NT2/D1 (cell line): ENCODE results near the gene ZNF260.

ENCODE experiments used
- DNase-seq: peaks from one replicate; pipeline ENCODE4 v3.0.0-alpha.2; 2011; ENCODE audit warnings: low read depth, low spot score
- H3K27me3 ChIP-seq: 2 replicates; pipeline ENCODE4 v1.6.0; 2011; ENCODE audit warnings: mild to moderate bottlenecking; ENCODE audit not compliant: insufficient read length, insufficient read depth
- H3K36me3 ChIP-seq: 2 replicates; pipeline ENCODE4 v1.6.1; 2011; ENCODE audit warnings: mild to moderate bottlenecking, low read length, mixed read lengths; ENCODE audit not compliant: insufficient read depth, insufficient read length
- H3K4me1 ChIP-seq: 2 replicates; pipeline ENCODE4 v1.5.1; 2011; ENCODE audit not compliant: insufficient read depth, insufficient read length
- H3K4me3 ChIP-seq: 2 replicates; pipeline ENCODE4 v1.5.1; 2011; ENCODE audit warnings: low read depth; ENCODE audit not compliant: insufficient read length
- H3K9ac ChIP-seq: 2 replicates; pipeline ENCODE4 v1.6.0; 2011; ENCODE audit warnings: low read depth; ENCODE audit not compliant: insufficient read length
- H3K9me3 ChIP-seq: 2 replicates; pipeline ENCODE4 v1.5.1; 2011; ENCODE audit warnings: mild to moderate bottlenecking, low read length; ENCODE audit not compliant: insufficient read depth
- SUZ12 ChIP-seq: IDR thresholded peaks from 2 replicates; pipeline ENCODE4 v1.6.1; 2011; ENCODE audit not compliant: insufficient read length, insufficient read depth; ENCODE audit errors: extremely low read depth
- YY1 ChIP-seq: IDR thresholded peaks from 2 replicates; pipeline ENCODE4 v1.6.1; 2011; ENCODE audit not compliant: insufficient read length, insufficient read depth
- ZNF274 ChIP-seq: IDR thresholded peaks from 2 replicates; pipeline ENCODE4 v1.6.1; 2011; ENCODE audit warnings: mild to moderate bottlenecking, low read depth, low read length

ZNF260 gene

DNA sequence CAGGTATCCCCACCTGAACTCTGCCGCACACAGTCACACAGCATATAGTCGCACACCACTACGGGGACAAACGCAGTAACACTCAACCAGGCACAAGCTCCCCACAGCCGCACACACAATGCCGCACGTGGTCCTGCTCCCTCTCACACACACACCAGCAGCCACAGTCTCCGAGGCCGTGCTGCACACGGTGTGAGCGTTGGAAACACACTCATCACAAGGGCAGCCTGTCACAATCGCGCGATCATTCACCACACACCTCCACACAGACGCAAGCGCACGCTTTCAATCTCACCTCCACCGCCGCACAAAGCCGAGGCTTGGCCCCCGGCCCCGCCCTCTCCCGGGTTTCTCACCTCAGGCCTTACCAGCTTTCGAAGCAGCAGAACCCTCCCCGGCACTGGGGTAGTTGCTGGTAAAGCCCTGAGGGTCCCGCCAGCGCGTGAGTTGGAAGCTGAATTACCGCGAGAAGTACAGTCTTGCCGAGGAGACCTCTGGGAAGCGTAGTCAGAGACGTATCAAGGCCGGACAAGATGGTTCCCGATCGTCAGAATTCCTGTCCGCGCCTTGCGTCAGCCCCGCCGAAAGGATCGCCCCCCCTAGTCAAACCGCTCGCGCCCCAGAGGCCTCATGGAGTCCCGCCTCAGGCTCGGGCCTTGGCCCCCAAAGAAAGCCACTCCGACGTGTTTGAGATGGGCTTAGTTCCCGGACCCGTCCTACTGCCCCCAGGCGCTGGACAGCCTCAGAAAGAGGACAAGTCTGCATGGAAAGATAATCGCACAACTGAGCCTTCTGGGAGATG lies 38.8 kb downstream of the ZNF260 start, which contains the start of gene ZNF566:
Gene ZNF566 (minus strand): TSS at position 444 of the 802 bp plus-strand sequence. CDS start 13,004 bp downstream, outside the sequence.
- Histone ChIP-seq H3K9me3 (peaks cover 10% of the 10 kb centered on the region; the same call in 1 of the 2 replicates), H3K27me3 (no peaks in the 10 kb centered on the region), H3K36me3 (no peaks in the 10 kb centered on the region), H3K4me3 (peak within 1 kb of the TSS; percentile 97), H3K9ac (peak within 1 kb of the TSS; percentile 97), H3K4me1 (no peaks in the 10 kb centered on the region)
- peak; percentile 96 for DNase-seq
- TF ChIP-seq SUZ12 (no peak), YY1 (peak; percentile 57)

DNA sequence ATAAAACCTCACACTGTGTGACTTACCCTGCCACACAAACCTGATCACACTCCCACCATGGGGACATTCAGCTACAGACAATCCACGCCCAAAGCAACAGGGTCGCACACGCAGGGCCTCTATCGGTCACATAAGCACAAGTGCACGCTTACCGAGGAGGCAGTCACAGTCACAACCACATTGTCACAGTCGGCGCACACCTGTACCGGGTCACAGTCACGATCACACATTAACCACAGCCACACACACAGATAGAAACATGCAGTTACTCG lies 39.3 kb downstream of the ZNF260 start:
- Histone ChIP-seq H3K4me3 (peak overlapping the region; percentile 97), H3K4me1 (no peaks in the 10 kb centered on the region), H3K9me3 (peaks cover 10% of the 10 kb centered on the region; the same call in 1 of the 2 replicates), H3K27me3 (no peaks in the 10 kb centered on the region), H3K9ac (peak overlapping the region; percentile 97), H3K36me3 (peaks cover 2% of the 10 kb centered on the region)
- DNase-seq: no peak
- TF ChIP-seq SUZ12 (no peak), YY1 (no peak), ZNF274 (no peak)

DNA sequence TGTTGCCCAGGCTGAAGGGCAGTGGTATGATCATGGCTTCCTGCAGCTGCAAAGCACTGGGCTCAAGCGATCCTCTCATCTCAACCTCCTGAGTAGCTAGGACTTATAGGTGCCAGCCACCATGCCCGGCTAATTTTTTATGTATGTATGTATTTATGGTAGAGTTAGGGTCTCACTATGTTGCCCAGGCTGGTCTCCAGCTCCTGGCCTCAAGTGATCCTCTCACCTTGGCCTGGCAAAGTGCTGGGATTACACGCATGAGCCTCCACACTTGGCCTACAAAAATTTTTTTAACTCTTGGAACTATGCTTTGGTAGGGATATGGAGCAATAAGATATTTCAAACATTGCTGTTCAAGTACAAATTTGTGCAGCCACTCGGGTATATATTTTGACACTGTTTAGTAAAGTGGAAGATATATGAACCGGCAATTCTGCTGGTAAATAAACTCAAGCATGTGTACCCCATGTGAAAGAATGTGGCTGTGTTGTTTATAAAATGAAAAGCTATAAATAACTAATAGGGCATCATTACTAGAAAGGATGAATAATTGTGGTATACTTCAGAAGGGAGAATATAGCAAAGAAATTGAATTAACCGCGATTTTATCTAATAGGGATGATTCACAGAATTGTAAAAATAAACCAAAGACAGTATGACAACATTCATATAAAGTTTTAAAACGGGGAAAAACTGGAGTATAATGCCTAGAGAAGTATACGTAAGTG lies 39.8 kb downstream of the ZNF260 start:
- Histone ChIP-seq H3K9ac (peak overlapping the region; percentile 97), H3K27me3 (no peaks in the 10 kb centered on the region), H3K4me1 (no peaks in the 10 kb centered on the region), H3K4me3 (peak overlapping the region; percentile 97), H3K9me3 (peaks cover 10% of the 10 kb centered on the region; the same call in 1 of the 2 replicates), H3K36me3 (peaks cover 2% of the 10 kb centered on the region)
- TF ChIP-seq YY1 (no peak), ZNF274 (no peak), SUZ12 (no peak)
- no peak for DNase-seq

- no peak for DNase-seq
- no peak overlapping the region for H3K4me3 ChIP-seq
- H3K4me1 ChIP-seq: no peaks in the 10 kb centered on the region
- H3K9ac ChIP-seq: no peak overlapping the region
- H3K9me3 ChIP-seq: no peaks in the 10 kb centered on the region
- peaks cover 2% of the 10 kb centered on the region for H3K36me3 ChIP-seq
- H3K27me3 ChIP-seq: no peaks in the 10 kb centered on the region
- TF ChIP-seq SUZ12 (no peak), YY1 (no peak), ZNF274 (no peak)
Observed at GRCh38 chr19:36483653-36484052, 44.4 kb downstream of the ZNF260 start.

DNA sequence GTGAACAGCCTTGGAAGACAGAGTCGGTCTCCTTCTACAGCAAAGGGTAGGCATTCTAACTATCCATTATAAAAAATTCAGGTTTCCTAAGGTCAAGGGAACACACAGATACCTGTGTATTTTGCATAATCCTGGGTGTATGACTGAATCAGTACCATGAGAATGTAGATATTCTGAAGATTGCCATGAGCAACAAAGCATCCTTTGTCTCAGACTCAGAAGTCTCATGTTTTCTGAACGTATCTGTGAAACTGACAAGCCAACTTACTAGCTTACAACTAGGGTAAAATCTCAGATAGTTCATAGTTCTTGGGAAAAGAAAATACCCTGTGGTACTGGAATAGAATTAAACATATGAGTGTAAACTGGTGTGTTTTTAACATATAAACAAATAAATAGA lies 45.2 kb downstream of the ZNF260 start:
- H3K9ac ChIP-seq: no peak overlapping the region
- H3K36me3 ChIP-seq: peaks cover 2% of the 10 kb centered on the region
- no peaks in the 10 kb centered on the region for H3K27me3 ChIP-seq
- TF ChIP-seq YY1 (no peak), SUZ12 (no peak), ZNF274 (no peak)
- no peak overlapping the region for H3K4me3 ChIP-seq
- H3K4me1 ChIP-seq: no peaks in the 10 kb centered on the region
- no peak for DNase-seq
- no peaks in the 10 kb centered on the region for H3K9me3 ChIP-seq
